ENCODE results near the gene GPR83. TPM values are rescaled to one million over a fixed set of nuclear protein-coding genes. Genes with fewer than 3 reads are reported as not detected.
"Not testable (repeated sequence)": the region's sequence is repeated elsewhere in the genome, so short reads cannot be mapped to it uniquely, and the experiment has no call there.

The GPR83 gene
- total RNA-seq: 0.09 and 0.11 TPM in 2 replicates

DNA sequence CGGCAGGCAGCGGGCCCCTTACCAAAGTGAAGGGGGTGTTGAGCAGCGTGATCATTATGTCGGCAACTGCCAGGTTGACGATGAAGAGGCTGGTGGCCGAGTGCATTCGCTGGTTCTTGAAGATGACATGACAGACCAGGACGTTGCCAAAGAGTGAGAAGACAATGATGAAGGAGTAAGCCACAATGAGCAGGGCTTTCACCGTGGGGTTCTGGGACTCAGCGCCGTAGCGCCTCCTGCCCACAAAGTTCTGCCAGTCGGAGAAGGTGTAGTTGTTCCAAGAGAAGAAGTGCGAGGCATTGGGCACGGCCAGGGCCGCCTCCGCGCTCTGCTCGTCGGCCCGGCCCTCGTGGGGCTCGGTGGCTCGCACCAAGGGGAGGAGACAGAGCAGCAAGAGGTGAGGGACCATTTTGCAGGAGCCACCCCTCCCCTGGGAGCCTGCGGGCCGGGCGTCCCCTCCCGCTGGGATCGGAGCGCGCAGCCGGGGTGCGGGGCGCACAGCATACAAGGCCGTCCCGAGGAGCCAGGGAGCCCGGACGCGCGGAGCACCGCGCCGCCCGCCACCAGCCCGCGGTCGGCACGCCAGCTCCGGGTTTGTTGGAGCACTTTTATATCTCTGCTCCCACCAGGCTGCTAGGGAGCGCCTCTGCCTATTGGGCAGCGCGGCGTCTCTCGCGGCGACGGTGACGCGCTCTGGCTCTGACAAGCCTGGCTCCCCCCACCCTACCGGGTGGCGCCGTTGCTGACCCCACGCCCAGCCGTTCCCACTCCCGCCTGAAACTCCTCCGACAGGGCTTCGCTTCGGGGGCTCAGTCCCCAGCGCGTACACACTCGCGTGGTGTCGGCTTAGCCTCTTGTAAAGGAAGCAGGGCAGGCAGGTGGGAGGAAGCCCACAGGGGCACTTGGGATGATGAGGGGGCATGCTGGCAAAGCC lies at the start of gene GPR83:
GPR83 (minus strand) TSS at position 581 of the 934 bp plus-strand sequence; CDS start at position 409, 172 bp downstream.
- intact Hi-C loops (cut with micrococcal nuclease): no loop called here

DNA sequence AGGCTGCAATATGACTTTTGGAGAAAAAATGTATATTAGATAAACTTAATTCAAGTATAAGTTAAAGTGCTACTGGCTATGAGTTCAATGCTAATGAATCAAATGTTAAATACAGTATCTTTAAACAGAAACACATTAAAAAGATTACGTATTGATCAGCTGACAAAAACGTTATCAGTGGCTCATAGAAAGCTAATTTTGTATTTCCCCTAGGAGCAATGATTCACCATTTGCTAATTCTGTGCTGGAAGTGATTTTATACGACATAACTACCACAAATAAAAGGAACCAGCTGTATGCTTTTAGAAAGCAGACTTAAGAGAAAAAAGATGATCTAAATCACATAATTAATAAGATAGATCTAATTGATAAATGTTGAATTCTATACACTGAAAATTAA lies 48.8 kb upstream of the GPR83 start:
- intact Hi-C loops (cut with micrococcal nuclease): no loop called here

DNA sequence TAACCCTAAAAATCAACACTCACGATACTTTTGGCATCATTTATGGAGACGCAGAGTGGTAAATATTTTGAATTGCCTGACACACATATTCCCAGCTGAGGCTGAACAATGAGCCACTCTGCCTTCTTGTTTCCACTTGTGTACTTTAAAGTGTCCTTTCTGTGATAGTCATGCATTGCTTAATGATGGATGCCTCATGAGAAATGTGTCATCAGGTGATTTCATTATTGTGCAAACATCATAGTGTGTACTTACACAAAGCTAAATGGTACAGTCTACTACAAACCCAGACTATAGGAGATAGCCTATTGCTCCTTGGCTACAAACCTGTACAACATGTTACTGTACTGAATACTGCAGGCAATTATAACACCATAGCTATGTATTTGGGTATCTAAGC lies 48.2 kb upstream of the GPR83 start:
- intact Hi-C loops (cut with micrococcal nuclease): no loop called here

DNA sequence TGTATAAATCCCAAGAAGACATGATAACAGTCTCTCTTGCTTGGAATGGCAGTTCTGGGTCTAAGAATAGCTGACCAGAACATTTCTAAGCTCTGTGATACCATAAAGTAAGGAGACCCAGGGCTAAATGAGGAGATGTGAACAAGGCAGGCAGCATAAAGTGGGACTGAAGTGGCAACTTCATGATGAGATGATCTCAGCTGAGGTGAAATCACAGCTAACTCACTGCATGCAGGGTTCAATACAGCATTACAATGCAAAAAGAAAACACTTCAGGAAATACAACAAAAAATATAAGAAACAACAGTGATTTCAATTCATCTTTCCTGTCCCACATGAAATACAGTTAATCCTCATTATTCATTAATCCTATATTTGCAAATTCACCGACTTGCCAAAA lies 47.8 kb upstream of the GPR83 start:
- intact Hi-C loops (cut with micrococcal nuclease): no loop called here

DNA sequence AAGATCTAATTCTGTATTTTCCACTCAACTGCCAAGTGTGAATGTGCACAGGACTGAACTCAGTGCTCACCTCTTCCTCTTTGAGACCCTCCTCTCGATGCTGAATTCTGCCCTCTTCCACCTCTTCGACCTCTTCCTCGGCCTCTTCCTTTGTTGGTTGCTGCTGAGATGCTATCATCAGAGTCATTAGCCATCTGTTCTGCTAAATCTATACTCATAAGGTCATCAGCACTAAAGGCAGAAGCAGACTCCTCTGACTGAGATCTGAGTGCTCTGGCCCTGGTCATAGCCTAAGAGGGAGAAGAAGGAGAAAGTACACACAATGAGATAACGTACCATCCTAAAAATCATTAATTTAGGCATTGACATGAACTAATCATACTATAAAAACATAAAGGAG lies 45.9 kb upstream of the GPR83 start:
- intact Hi-C loops (cut with micrococcal nuclease): no loop called here

DNA sequence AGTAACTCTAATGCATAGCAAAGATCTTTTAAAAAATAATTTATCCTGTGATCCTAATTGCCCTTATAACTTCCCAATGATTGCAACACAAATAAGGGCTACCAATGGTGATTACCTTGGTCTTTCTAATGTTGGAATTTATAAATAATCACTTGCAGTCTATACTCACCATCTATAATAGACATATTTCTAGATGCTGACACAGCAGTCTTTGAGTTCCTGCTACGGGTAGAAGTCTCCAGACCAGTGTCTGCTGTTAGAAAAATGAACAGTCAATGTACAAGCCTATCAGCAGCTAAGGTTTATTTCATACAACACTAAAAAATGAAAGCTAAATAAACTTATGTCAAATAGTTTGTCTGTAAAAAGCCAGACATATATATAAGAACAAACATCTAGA lies 44.4 kb upstream of the GPR83 start:
- intact Hi-C loops (cut with micrococcal nuclease): no loop called here

DNA sequence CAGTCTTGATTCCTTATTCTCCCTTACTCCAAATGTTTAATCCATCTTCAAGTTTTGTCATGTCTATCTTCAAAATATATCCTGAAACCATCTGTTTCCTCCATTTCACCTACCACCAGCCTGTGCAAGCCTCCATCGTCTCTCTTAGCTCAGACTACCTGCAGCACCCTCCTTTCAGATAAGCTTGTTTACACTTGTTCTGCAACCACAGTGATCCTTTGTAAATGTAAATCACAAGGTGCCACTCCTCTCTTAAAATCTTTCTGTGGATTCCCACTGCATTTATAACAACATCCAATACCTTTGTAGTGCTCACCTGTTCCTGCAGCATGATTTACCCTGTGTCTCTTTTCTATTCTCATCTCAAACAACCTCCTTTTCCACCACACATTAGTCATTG lies 31.8 kb upstream of the GPR83 start:
- intact Hi-C loops (cut with micrococcal nuclease): no loop called here

DNA sequence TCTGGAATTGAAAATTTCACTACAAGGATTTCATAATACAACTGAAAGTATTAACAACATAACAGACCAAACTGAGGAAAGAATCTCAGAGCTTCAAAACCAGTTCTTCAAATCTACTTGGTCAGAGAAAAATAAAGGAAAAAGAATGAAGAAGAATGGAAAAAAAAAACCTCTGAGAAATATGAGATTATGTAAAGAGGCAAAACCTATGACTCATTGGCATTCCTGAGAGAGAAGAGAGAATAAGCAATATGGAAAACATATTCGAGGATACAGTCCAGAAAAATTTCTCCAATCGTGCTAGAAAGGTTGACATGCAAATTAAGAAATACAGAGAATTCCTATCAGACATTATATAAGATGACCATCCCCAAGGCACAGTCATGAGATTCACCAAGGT lies 23.4 kb upstream of the GPR83 start:
- intact Hi-C loops (cut with micrococcal nuclease): no loop called here

DNA sequence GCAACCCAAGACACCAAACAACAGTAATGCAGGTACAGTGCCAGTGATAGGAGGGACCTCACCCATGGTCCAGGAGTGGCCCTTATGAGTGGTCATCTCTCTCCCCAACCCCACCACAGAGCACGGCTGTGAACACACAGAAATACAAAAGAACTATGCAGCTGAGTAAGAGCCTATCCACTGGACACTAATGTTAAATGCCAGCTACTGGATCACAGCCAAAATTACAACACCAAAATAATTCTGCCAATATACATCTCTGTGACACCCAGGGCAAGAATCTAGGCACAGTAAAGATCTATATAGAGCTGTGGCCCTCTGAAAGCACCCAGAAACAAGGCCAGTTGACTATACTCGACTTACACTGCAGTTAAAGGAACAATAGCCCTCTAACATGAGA lies 22.8 kb upstream of the GPR83 start:
- intact Hi-C loops (cut with micrococcal nuclease): no loop called here

DNA sequence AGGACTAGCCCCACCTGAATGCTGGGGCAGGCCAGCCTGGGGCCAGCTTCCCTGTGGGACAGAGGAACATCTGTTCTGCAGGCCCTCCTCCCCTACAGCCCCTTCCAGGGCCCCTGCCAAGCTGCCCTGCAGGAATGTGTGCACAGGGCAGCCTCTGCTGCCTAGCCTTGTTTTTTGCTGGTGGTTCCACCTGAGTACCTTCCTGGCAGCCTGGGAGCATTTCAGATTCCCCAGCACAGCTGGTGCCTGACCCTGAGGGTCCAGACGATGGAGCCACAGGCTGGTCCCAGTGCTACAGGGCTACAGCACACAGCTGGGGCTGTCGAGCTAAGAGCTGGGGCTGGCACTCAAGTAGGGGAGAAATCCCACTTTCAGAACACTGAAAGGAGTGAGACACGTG lies 22.3 kb upstream of the GPR83 start:
- intact Hi-C loops (cut with micrococcal nuclease): no loop called here

DNA sequence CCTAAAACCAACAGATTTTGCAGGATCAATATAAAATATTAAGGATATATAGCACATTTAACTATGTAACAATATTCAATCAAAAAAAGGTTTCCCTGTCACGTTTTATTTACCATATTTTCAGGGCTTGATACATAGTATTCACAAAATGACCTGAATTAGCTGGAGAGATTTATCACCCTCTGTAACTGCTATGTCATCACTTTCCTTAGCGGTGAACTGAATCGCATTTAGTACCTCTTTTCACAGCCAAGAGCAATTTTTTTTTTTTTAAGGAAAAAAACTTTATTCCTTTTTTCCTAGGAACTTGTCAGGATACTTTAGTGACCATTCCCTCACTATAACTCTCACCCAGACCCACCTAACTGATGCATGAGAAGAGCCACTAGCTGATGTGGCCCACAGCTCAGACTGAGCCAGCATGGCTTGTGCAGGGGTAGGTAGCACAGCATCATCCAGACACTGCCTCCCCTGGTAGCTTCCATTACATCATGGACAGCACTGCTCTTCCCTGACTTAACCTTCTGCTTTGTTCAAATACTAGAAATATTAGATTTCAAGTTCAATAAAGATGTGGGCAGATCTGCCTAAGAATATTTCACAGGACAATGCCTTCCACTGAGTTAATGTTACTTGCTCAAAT lies 17.0 kb upstream of the GPR83 start:
- intact Hi-C loops (cut with micrococcal nuclease): no loop called here

DNA sequence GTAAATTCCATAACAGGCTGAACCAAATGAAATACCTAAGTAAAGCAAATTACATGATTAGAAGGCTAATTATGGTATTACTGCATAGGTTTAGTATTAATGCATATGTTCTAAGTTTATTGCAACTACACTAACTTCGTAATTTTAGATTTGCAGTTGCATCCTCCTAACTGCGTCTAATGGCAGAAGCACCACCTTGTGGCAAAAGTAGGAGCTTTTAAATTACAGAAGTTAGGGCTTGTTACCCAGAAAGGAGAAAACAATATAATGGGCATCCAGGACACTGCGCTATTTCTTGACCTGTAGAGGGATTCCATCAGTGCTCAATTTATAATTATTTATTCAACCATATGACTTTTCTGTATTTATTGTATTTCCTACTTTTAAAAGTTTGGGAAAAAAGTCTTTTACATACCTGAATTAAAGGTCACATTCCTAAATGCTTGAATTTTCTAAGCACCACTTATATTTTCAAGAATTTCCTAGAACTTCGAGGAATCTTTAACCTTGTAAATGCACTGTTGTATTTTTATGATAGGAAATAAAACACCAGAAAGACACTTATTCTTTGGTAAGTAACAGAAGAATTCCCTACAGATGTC lies 16.3 kb upstream of the GPR83 start:
- intact Hi-C loops (cut with micrococcal nuclease): no loop called here

DNA sequence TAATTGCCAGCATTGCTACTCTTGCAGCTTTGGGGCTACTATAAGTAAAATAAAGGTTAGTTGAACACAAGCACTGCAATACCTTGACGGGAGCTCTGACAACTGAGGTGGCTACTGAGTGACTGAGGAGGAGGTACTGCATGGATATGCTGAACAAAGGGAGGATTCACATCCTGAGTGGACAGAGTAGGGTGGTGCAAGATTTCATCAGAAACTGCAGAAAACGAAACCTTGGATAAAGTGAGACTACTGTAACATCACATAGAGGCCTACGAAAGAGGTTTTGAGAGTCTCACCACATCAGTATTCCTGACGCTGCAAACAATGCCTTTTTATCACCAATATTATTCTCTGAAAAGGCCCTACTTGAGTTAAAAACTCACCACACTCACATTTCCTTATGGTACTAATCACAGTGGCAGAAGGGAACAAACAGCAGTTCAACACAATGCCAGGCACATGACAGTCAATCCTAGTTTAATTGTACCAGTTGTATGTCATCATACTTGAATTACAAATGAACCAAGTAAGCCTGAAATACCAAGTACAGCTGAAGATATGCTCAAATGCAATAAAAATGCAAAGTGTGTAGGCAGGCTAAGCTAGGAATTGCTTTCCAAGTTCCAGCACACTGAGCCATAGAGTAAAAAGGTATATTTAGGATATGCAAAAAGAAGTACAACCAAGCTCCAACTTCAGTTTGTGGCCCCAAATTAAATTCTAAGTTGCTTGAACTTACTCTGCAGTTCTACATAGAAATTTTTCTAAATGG lies 4.0 kb upstream of the GPR83 start:
- intact Hi-C loops (cut with micrococcal nuclease): no loop called here

DNA sequence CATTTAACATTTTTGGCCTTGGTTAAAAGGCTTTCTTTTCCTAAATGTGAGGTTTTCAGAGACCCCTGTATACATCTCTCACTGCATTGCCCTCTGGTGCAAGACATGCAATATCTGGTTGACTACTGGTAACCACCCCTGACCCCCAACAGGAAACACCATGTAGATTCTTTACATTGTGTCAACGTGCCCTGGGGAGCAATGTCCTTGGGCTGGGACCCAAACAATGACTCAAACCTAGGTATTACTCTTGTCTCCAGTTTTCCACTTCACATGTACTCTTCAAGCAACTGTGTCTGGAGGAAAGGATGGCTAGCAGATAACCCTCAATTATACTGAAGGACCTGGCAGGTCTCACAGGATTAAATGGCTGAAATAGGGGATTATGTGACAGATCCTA lies 1.1 kb upstream of the GPR83 start:
- intact Hi-C loops (cut with micrococcal nuclease): no loop called here

DNA sequence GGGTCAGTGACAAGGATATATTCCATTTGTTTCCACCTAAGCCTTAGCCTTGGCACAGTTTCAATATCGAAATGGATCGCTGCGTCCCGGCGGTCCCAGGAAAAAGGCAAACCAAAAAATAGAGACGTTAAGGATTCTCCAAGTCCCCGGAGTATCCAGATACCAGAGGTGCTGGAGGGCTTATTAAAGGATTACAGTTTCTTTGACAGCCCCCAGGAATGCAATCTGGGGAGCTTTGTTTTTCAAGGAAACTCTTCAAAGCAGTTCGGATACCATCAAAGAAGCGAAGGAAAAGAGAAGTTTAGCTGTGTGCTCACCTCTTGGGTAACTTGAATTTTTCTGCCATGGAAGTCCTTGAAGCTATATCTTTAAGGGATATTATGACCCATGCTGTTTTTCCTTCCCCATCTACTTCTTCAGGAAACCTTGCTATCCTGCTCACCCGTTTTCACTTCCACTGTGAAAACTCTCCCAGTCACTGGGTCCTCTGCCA lies 600 bp upstream of the GPR83 start:
- intact Hi-C loops (cut with micrococcal nuclease): no loop called here

DNA sequence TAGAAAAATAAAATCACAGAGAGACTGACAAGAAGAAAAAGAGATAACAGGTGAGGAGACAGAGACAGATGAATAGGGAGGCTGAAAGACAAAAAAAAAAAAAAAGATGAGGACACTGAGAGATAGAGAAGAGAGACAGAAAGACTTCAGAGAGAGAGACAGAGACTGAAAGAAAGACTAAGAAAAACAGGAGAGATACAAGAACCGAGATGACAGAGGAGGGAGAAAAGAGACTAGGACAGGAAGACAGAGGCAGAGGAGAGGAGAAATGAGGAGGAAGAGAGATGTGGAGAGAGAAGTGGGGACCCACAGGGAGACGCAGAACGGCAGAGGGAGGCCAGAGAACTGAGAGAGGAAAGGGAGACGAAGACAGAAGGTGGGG lies 771 bp downstream of the GPR83 start:
- intact Hi-C loops (cut with micrococcal nuclease): no loop called here

DNA sequence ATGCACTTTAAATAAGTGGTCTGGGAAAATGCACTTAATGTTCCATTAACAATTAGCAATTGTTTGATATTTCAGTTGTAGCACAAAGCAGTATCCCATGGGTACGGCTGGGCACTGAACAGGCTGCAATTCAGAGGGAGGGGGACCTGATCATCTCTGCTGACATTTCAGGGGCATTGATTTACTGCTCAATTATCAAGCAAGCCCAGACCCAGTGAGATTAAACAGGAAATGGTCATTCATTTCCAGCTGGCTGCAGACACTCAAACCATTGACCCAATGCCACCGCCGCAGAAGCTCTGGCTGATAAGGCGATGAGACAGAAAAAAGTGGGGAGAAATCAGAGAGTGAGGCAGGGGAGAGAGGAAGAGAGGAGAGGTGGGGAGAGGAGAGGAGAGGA lies 1.2 kb downstream of the GPR83 start:
- intact Hi-C loops (cut with micrococcal nuclease): no loop called here

DNA sequence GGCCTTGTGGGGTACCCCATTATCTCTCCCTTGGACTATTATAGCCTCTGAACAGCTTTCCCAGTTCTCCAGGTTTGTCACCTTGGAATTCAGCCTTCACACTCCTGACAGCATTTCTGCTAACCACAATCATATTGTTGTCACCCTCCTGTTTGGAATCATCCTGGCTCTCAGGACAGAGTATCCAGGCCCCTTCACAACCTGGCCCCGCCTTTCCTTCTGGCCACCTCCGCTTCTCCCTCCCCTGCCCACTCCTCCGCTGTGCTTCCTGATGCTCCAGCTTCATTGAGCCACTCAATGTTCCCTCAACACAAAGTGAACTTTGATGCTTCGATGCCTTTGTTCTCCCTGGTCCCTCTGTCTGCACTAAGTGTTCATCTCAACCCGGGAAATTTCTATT lies 3.1 kb downstream of the GPR83 start:
- intact Hi-C loops (cut with micrococcal nuclease): no loop called here

DNA sequence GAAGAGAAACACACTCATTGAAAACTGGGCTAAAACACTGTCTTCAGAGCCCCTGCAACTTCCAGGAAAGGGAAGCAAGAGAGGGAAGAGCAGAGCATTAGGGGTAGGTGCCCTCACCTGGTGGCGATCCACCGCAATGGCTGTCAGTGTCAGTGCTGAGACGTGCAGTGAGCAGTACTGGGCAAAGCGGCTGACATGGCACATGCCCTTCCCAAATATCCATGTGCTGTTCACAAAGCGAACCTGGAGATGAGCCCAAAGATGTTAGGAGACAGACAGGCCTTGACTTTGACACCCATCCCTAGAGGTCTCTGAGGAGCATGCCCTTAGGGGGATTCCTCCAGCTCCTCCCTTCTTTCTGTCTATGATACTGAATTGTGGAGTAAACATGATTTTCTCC lies 4.9 kb downstream of the GPR83 start:
- intact Hi-C loops (cut with micrococcal nuclease): no loop called here

DNA sequence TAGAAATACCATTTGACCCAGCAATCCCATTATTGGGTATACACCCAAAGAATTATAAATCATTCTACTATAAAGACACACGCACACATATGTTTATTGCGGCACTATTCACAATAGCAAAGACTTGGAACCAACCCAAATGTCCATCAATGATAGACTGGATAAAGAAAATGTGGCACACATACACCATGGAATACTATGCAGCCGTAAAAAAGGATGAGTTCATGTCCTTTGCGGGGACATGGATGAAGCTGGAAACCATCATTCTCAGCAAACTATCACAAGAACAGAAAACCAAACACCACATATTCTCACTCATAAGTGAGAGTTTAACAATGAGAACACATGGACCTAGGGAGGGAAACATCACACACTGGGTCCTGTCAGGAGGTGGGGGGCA lies 9.3 kb downstream of the GPR83 start:
- intact Hi-C loops (cut with micrococcal nuclease): not testable (repeated sequence)

DNA sequence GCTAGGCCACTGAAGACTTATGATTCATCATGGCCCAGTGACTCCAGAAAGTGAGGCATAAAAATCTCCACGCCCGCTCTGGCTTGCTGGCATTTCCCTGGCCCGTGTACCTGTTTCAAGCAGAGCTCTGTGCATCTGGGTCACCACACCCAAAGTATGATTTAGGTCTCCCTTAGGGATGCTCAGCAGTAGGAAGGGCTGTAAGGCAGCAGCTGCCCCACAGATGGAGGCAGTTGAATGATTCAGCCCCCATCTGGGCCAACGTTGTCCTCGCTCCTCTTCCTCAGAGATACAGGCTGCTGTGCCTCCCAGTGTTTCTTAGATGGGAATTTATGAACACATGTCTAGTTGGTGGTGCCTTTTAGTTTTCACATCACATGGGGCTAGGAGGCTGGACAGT lies 21.6 kb downstream of the GPR83 start:
- intact Hi-C loops (cut with micrococcal nuclease): no loop called here

DNA sequence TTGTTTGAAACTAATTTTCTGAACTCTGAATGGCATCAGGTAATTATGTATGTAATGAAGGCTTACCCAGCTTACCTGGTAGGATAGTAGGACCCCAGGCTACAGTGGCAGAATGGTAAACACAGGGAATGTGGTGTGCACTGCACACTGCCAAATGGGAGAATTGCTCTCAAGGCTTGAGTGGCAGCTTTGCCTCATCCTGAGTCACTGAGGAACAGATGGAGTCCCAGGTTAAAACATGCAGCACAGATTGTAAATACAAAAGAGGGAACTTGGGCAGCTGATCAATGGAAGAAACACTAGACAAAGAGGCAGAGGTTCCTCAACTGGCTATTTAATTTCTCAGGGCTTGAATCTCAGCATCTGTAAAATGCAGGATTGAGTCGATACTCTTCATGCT lies 24.4 kb downstream of the GPR83 start:
- intact Hi-C loops (cut with micrococcal nuclease): no loop called here

Measured in T-helper 2 cell treated with Interferon-gamma antibody and Interleukin-4, amounts not matched to agents 100 ng/mL and 5 ng/mL, for 36 hours (primary cell).